Skeletal muscle tissue (tissue), 4 donors: ENCODE measurements around the gene ABHD17A. TPM values are rescaled to one million over a fixed set of nuclear protein-coding genes. Genes with fewer than 3 reads are reported as not detected.

Source experiments
- H3K27ac ChIP-seq: one replicate; pipeline ENCODE4 v1.7.0; 2013; ENCODE audit warnings: mild to moderate bottlenecking, low read depth, low read length, inconsistent platforms
- H3K27me3 ChIP-seq, 3 donors: one replicate each; pipeline ENCODE4 v1.7.0; 2013; ENCODE audit warnings: low read length in 3 of 3; ENCODE audit not compliant: control insufficient read depth in 3 of 3, insufficient read depth in 3 of 3
- H3K36me3 ChIP-seq, 3 donors: one replicate each; pipeline ENCODE4 v1.7.0; 2013; ENCODE audit warnings: low read length in 3 of 3; ENCODE audit not compliant: control insufficient read depth in 3 of 3, insufficient read depth in 3 of 3
- H3K4me1 ChIP-seq, 3 donors: one replicate each; pipeline ENCODE4 v1.7.0; 2013; ENCODE audit warnings: low read length in 3 of 3, mild to moderate bottlenecking in 3 of 3; ENCODE audit not compliant: control insufficient read depth in 3 of 3, insufficient read depth in 3 of 3
- H3K4me3 ChIP-seq, 3 donors: one replicate each; pipeline ENCODE4 v1.7.0; 2013; ENCODE audit warnings: low read length in 3 of 3
- H3K9ac ChIP-seq, 3 donors: one replicate each; pipeline ENCODE4 v1.7.0; 2013; ENCODE audit warnings: low read length in 3 of 3, mild to moderate bottlenecking in 3 of 3, moderate library complexity in 2 of 3, low read depth in 1 of 3
- H3K9me3 ChIP-seq, 3 donors: one replicate each; pipeline ENCODE4 v1.7.0; 2013; ENCODE audit warnings: low read length in 3 of 3; ENCODE audit not compliant: control insufficient read depth in 3 of 3
- total RNA-seq: library from RNA; depleted of rRNA; stranded (reverse); fragments of >200 nt; gene quantifications from one replicate; pipeline ENCODE4 v1.2.3, GENCODE V29; 2014
- donor health status: Osteomylitis.

Gene ABHD17A
- total RNA-seq, 1 donor from 2014 or later = 52.7 TPM

GRCh38 chr19:1850809-1851653, 34.3 kb downstream of the ABHD17A start:
- Histone ChIP-seq H3K4me1 (peaks cover 31 to 35% (median 32%) of the 10 kb centered on the region in 3 donors), H3K27me3 (peaks cover 0 to 7% (median 6%) of the 10 kb centered on the region in 3 donors), H3K36me3 (no peaks in the 10 kb centered on the region), H3K9me3 (no peaks in the 10 kb centered on the region), H3K27ac (no peak overlapping the region), H3K9ac (no peak overlapping the region), H3K4me3 (no peak overlapping the region)

DNA sequence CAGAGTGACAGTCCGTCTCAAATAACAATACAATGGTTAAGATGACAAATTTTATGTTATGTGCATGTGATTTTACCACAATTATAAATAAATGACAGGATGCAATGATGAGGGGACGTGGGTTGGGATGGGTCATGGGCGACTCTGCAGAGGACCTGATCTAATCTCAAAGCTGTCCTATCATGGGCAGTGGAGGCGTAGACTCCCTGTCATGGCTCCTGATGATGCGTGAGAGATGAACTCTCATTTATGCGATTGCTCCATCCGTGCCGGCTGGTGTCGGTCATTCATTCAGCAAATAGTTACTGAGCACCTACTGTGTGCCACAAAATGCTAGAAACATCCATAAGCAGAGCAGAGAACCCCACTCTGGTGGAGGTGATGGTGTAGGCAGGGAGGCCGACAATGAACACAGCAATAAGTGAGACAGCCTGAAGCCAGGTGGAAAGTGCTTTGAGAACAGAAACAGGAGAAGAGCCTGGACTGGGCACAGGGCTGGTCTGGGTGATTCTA, 35.4 kb downstream of the ABHD17A start:
- Histone ChIP-seq H3K27me3 (no peaks in the 10 kb centered on the region), H3K4me3 (no peak overlapping the region), H3K4me1 (peaks cover 33 to 37% (median 34%) of the 10 kb centered on the region in 3 donors), H3K27ac (no peak overlapping the region), H3K9ac (no peak overlapping the region), H3K36me3 (peaks cover 0 to 4% (median 2%) of the 10 kb centered on the region in 3 donors), H3K9me3 (no peaks in the 10 kb centered on the region)

DNA sequence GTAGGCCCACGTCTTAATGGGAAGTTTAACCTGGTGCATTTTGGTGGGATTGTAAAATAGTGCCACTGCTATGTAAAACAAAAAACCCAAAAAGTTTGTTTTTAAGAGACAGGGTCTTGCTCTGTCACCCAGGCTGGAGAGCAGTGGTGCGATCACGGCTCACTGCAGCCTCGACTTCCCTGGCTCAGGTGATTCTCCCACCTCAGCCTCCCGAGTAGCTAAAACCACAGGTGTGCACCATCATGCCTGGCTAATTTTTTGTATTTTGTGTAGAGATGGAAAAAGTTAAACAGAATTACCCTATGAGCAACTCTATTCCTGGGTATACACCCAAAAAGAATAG, 36.2 kb downstream of the ABHD17A start:
- no peaks in the 10 kb centered on the region for H3K27me3 ChIP-seq
- H3K36me3 ChIP-seq = peaks cover 0 to 5% (median 2%) of the 10 kb centered on the region in 3 donors
- peaks cover 40 to 44% (median 41%) of the 10 kb centered on the region in 3 donors for H3K4me1 ChIP-seq
- H3K9me3 ChIP-seq = no peaks in the 10 kb centered on the region
- H3K4me3 ChIP-seq = peak overlapping the region in 2 of 3 donors; percentile 67 to 91
- peak overlapping the region; percentile 98 for H3K27ac ChIP-seq
- no peak overlapping the region for H3K9ac ChIP-seq

DNA sequence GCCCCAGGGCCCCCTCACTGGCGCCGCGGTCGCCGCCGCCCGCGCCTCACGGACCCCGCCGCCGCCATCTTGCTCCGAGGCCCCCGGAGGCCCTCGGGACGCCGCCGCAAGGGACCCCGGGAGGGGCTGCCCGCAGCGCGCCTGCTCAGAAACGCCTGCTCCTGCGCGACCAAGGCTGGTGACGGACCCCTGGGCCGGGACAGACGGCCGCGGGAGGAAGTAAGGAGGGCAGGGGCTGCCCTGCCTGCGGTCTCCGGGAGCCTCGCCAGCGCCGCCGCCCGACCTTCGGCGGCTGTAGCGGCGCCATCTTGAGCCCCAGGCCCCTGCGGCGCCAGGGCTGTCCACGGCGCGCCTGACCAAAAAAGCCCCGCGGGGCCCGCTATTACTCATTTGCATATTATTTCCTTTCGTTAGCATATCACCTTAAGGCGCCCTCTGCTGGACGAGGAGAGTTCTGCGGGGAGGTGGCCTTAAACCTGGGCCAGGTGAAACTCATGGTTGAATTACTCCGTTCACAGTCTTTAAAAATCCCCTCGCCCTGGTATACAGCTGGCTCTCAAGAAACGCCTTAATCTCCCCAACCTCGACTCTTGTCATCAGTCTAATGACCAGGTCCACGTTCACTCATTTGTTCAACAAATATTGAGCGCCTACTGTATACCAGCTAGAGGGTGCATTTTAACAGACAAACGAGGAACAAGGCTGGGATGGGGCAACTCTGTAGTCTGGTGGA, 36.7 kb downstream of the ABHD17A start, which contains the start of gene REXO1:
Gene REXO1 (minus strand): TSS at position 85 of the 733 bp plus-strand sequence. CDS start 125 bp downstream, outside the sequence.
- H3K36me3 ChIP-seq = peaks cover 0 to 7% (median 2%) of the 10 kb centered on the region in 3 donors
- peak within 1 kb of the TSS; percentile 98 for H3K27ac ChIP-seq
- H3K4me1 ChIP-seq = peaks cover 44 to 49% (median 46%) of the 10 kb centered on the region in 3 donors
- no peaks in the 10 kb centered on the region for H3K9me3 ChIP-seq
- H3K4me3 ChIP-seq = peak within 1 kb of the TSS; percentile 87 to 96 (median 91)
- H3K27me3 ChIP-seq = no peaks in the 10 kb centered on the region
- peak within 1 kb of the TSS; percentile 93 to 98 (median 95) for H3K9ac ChIP-seq

GRCh38 chr19:1847684-1848398, 37.5 kb downstream of the ABHD17A start:
- Histone ChIP-seq H3K36me3 (peaks cover 0 to 7% (median 2%) of the 10 kb centered on the region in 3 donors), H3K9ac (peak overlapping the region; percentile 93 to 98 (median 95)), H3K9me3 (no peaks in the 10 kb centered on the region), H3K27ac (peak overlapping the region; percentile 98), H3K4me1 (peaks cover 47 to 48% (median 48%) of the 10 kb centered on the region in 3 donors), H3K4me3 (peak overlapping the region; percentile 87 to 96 (median 91)), H3K27me3 (no peaks in the 10 kb centered on the region)

GRCh38 chr19:1847348-1847683, 38.0 kb downstream of the ABHD17A start:
- Histone ChIP-seq H3K27ac (peak overlapping the region; percentile 98), H3K4me1 (peaks cover 48 to 53% (median 50%) of the 10 kb centered on the region in 3 donors)

DNA sequence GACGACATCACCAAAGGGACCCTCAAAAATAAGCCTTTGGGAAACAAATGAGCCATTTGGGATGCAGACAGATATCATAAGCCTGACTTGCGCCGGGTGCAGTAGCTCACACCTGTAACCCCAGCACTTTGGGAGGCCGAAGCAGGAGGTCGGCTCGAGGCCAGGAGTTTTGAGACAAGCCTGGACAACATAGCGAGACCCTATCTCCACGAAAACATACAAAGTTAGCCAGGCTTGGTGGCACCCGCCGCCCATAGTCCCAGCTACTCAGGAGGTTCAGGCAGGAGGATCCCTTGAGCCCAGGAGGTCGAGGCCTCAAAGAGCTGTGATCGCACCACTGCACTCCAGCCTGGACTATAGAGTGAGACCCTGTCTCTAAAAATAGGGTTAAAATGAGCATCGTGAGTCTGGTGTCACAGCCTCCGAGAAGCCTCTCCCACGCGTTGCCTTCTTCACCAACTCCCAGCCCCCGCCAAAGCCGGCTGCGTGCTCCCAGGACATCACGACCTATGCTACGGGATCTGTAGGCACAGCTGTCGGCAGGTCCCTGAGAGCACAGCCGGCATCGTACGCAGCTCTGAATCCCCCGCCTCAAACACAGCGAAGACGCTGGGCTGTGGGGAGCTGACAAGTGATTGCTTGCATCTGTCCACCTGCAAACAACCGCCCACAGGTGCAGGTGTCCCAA, 38.6 kb downstream of the ABHD17A start:
- peaks cover 51 to 59% (median 53%) of the 10 kb centered on the region in 3 donors for H3K4me1 ChIP-seq
- H3K27ac ChIP-seq = no peak overlapping the region
- peak overlapping the region; percentile 87 to 96 (median 91) for H3K4me3 ChIP-seq
- H3K27me3 ChIP-seq = no peaks in the 10 kb centered on the region
- H3K9ac ChIP-seq = peak overlapping the region; percentile 93 to 98 (median 95)
- H3K9me3 ChIP-seq = no peaks in the 10 kb centered on the region
- peaks cover 0 to 7% (median 2%) of the 10 kb centered on the region in 3 donors for H3K36me3 ChIP-seq

More at GRCh38 chr19:1847348-1847683, 38.0 kb downstream of the ABHD17A start:
- no peaks in the 10 kb centered on the region for H3K9me3 ChIP-seq
- H3K36me3 ChIP-seq = peaks cover 0 to 7% (median 2%) of the 10 kb centered on the region in 3 donors
- peak overlapping the region; percentile 93 to 98 (median 95) for H3K9ac ChIP-seq
- H3K27me3 ChIP-seq = no peaks in the 10 kb centered on the region
- H3K4me3 ChIP-seq = peak overlapping the region; percentile 87 to 96 (median 91)

DNA sequence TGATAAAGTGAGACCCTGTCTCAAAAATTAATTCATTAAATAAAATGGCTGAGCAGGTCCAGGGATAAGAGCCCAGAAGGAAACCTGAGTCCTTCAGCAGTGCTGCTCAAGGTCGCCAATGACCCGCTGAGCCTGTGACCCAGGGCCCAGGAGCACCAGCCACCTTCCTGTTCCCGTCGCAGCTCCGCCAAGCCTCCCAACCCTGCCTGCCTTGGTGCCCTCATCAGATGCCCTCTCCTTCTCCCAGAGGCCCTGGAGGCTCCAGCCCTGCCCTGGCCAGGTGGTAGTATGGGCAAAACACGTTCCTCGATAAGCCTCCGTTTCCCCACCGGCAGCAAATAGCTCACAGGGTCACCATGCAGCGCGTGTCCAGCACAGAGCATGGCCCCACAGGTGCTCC, 39.7 kb downstream of the ABHD17A start:
- peaks cover 0 to 7% (median 2%) of the 10 kb centered on the region in 3 donors for H3K36me3 ChIP-seq
- peak overlapping the region in 2 of 3 donors; percentile 40 to 98 for H3K9ac ChIP-seq
- H3K27ac ChIP-seq = no peak overlapping the region
- no peaks in the 10 kb centered on the region for H3K9me3 ChIP-seq
- H3K4me3 ChIP-seq = peak overlapping the region; percentile 0 to 96 (median 54)
- no peaks in the 10 kb centered on the region for H3K27me3 ChIP-seq
- peaks cover 56 to 70% (median 59%) of the 10 kb centered on the region in 3 donors for H3K4me1 ChIP-seq

- Histone ChIP-seq H3K4me3 (peak overlapping the region in 1 of 3 donors; percentile 0), H3K9me3 (no peaks in the 10 kb centered on the region), H3K4me1 (peaks cover 56 to 72% (median 59%) of the 10 kb centered on the region in 3 donors), H3K9ac (peak overlapping the region in 1 of 3 donors; percentile 57), H3K36me3 (peaks cover 0 to 7% (median 2%) of the 10 kb centered on the region in 3 donors), H3K27ac (no peak overlapping the region), H3K27me3 (no peaks in the 10 kb centered on the region)
Measured at GRCh38 chr19:1845125-1845515, 40.2 kb downstream of the ABHD17A start.
